GOT3 (cell line): ENCODE measurements around the gene CDC73.
"Not testable (repeated sequence)": the region's sequence is repeated elsewhere in the genome, so short reads cannot be mapped to it uniquely, and the experiment has no call there.

Source experiments
- DNase-seq: peaks from one replicate; lab custom pipeline; 2025; ENCODE audit warnings: mixed read lengths; lab: John Stamatoyannopoulos, UW

The CDC73 gene

GRCh38 chr1:193114485-193115095 is 7.2 kb upstream of the CDC73 start:
- no peak for DNase-seq

- no peak for DNase-seq
These were observed 6.1 kb upstream of the CDC73 start for GRCh38 chr1:193115629-193116227.

GRCh38 chr1:193117167-193117566 is 4.7 kb upstream of the CDC73 start:
- DNase-seq: not testable (repeated sequence)

GRCh38 chr1:193118194-193118593 is 3.6 kb upstream of the CDC73 start:
- DNase-seq: no peak

GRCh38 chr1:193118803-193119730 is 2.8 kb upstream of the CDC73 start:
- no peak for DNase-seq

GRCh38 chr1:193120604-193121166 is 1.1 kb upstream of the CDC73 start:
- no peak for DNase-seq

GRCh38 chr1:193123751-193124150 is 1.9 kb downstream of the CDC73 start:
- DNase-seq: no peak

GRCh38 chr1:193125369-193125768 is 3.5 kb downstream of the CDC73 start:
- no peak for DNase-seq

GRCh38 chr1:193131266-193131860 is 9.5 kb downstream of the CDC73 start:
- no peak for DNase-seq

GRCh38 chr1:193140254-193140653 is 18.4 kb downstream of the CDC73 start:
- DNase-seq: no peak

GRCh38 chr1:193141804-193142203 is 20.0 kb downstream of the CDC73 start:
- DNase-seq: no peak

- no peak for DNase-seq
These were observed 20.6 kb downstream of the CDC73 start for GRCh38 chr1:193142409-193142808.

GRCh38 chr1:193143285-193143684 is 21.5 kb downstream of the CDC73 start:
- no peak for DNase-seq

- DNase-seq: no peak
These were observed 22.6 kb downstream of the CDC73 start for GRCh38 chr1:193144361-193144938.

- no peak for DNase-seq
These were observed 23.2 kb downstream of the CDC73 start for GRCh38 chr1:193144999-193145398.

GRCh38 chr1:193156117-193156821 is 34.4 kb downstream of the CDC73 start:
- no peak for DNase-seq

- DNase-seq: no peak
These were observed 35.0 kb downstream of the CDC73 start for GRCh38 chr1:193156822-193157142.

- no peak for DNase-seq
These were observed 35.5 kb downstream of the CDC73 start for GRCh38 chr1:193157360-193157759.

- DNase-seq: no peak
These were observed 54.3 kb downstream of the CDC73 start for GRCh38 chr1:193176113-193176512.

GRCh38 chr1:193176788-193177187 is 55.0 kb downstream of the CDC73 start:
- no peak for DNase-seq

GRCh38 chr1:193179094-193179493 is 57.3 kb downstream of the CDC73 start:
- DNase-seq: no peak
